ENCODE results near the gene COL4A2.

The COL4A2 gene

GRCh38 chr13:110306960-110307766 lies at the start of gene COL4A2, which contains the start of gene COL4A1:
Gene COL4A2 (plus strand): TSS chr13:110307284. CDS start chr13:110307904, 620 bp downstream.
Gene COL4A1 (minus strand): TSS chr13:110307157. CDS start chr13:110307027, 130 bp downstream.
- no peak for DNase-seq (ENCODE audit: low read depth in 2 of 2)

- no peak for DNase-seq (ENCODE audit: low read depth in 2 of 2)
Measured at GRCh38 chr13:110257408-110257807, 49.7 kb upstream of the COL4A2 start.

- no peak for DNase-seq (ENCODE audit: low read depth in 2 of 2)
Measured at GRCh38 chr13:110258876-110259631, 48.0 kb upstream of the COL4A2 start.

- no peak for DNase-seq (ENCODE audit: low read depth in 2 of 2)
Measured at GRCh38 chr13:110259651-110260050, 47.4 kb upstream of the COL4A2 start.

GRCh38 chr13:110261166-110262081 lies 45.7 kb upstream of the COL4A2 start:
- DNase-seq (ENCODE audit: low read depth in 2 of 2): no peak

GRCh38 chr13:110262082-110262436 lies 45.0 kb upstream of the COL4A2 start:
- DNase-seq (ENCODE audit: low read depth in 2 of 2): no peak

- DNase-seq (ENCODE audit: low read depth in 2 of 2): no peak
Measured at GRCh38 chr13:110262508-110263291, 44.4 kb upstream of the COL4A2 start.

- DNase-seq (ENCODE audit: low read depth in 2 of 2): no peak
Measured at GRCh38 chr13:110263404-110263803, 43.7 kb upstream of the COL4A2 start.

- no peak for DNase-seq (ENCODE audit: low read depth in 2 of 2)
Measured at GRCh38 chr13:110263888-110264287, 43.2 kb upstream of the COL4A2 start.

- DNase-seq (ENCODE audit: low read depth in 2 of 2): no peak
Measured at GRCh38 chr13:110264685-110265275, 42.3 kb upstream of the COL4A2 start.

- DNase-seq (ENCODE audit: low read depth in 2 of 2): no peak
Measured at GRCh38 chr13:110265341-110265681, 41.8 kb upstream of the COL4A2 start.

- DNase-seq (ENCODE audit: low read depth in 2 of 2): no peak
Measured at GRCh38 chr13:110265682-110266430, 41.2 kb upstream of the COL4A2 start.

- DNase-seq (ENCODE audit: low read depth in 2 of 2): no peak
Measured at GRCh38 chr13:110266431-110266809, 40.7 kb upstream of the COL4A2 start.

- DNase-seq (ENCODE audit: low read depth in 2 of 2): no peak
Measured at GRCh38 chr13:110266983-110267382, 40.1 kb upstream of the COL4A2 start.

- no peak for DNase-seq (ENCODE audit: low read depth in 2 of 2)
Measured at GRCh38 chr13:110268061-110268460, 39.0 kb upstream of the COL4A2 start.

- no peak for DNase-seq (ENCODE audit: low read depth in 2 of 2)
Measured at GRCh38 chr13:110268576-110269185, 38.4 kb upstream of the COL4A2 start.

GRCh38 chr13:110269509-110270185 lies 37.4 kb upstream of the COL4A2 start:
- no peak for DNase-seq (ENCODE audit: low read depth in 2 of 2)

- no peak for DNase-seq (ENCODE audit: low read depth in 2 of 2)
Measured at GRCh38 chr13:110270507-110270906, 36.6 kb upstream of the COL4A2 start.

GRCh38 chr13:110271313-110271712 lies 35.8 kb upstream of the COL4A2 start:
- DNase-seq (ENCODE audit: low read depth in 2 of 2): no peak
